ENCODE measurements around the gene GLIS1. TPM values are rescaled to one million over a fixed set of nuclear protein-coding genes. Genes with fewer than 3 reads are reported as not detected.
"Not testable (repeated sequence)": the region's sequence is repeated elsewhere in the genome, so short reads cannot be mapped to it uniquely, and the experiment has no call there.

GLIS1 gene
- total and polyA plus RNA-seq, 2 experiments from 2014 or later, result 0.26 to 0.31 TPM

DNA sequence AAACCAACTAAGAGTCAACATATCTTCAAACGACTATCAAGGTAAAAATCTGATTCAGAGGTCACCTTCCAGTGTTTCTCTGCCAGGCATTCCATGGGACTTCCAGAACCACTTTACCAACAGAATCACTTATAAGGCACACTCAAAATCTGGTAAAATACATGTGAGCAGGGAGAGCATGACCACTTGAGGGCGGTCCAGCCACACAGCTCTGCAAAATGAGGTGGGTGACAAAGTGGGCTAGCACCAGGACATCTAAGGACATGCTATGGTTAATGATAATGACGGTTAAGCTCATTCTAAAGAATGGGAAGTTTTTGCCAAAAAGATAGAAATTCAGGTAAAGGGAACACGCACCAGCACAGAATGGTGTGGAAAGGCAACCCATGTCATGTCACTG is 24.5 kb upstream of the GLIS1 start:
- DNase-seq (ENCODE audit: low spot score) (peak; percentile 27), ATAC-seq (peak; percentile 44)
- Histone ChIP-seq H3K9me2 (ENCODE audit: insufficient read depth) (no peaks in the 10 kb centered on the region), H3K36me3 (ENCODE audit: insufficient read depth) (0 out of 2 replicates have a peak, but pooled peaks cover 10% of the 10 kb centered on the region), H2AFZ (no peak overlapping the region), H3K79me2 (replicated peaks; ENCODE audit: insufficient read depth) (no peaks in the 10 kb centered on the region), H3K4me3 (no peak overlapping the region), H3K4me1 (ENCODE audit: insufficient read depth) (no peaks in the 10 kb centered on the region), H3K27me3 (ENCODE audit: insufficient read depth) (no peaks in the 10 kb centered on the region), H3K4me2 (no peak overlapping the region), H3K27ac (ENCODE audit: low read depth) (no peak overlapping the region), H4K20me1 (replicated peaks; ENCODE audit: insufficient read depth) (0 out of 2 replicates have a peak, but pooled peaks cover 2% of the 10 kb centered on the region), H3F3A (replicated peaks; ENCODE audit: low read depth) (no peaks in the 10 kb centered on the region)
- H3K27me3 Mint-ChIP-seq (ENCODE audit: insufficient read depth, low read depth, poor library complexity), result peaks cover 5% of the 10 kb centered on the region
- H3K4me1 Mint-ChIP-seq, result no peaks in the 10 kb centered on the region
- TF ChIP-seq, protein P1, sequence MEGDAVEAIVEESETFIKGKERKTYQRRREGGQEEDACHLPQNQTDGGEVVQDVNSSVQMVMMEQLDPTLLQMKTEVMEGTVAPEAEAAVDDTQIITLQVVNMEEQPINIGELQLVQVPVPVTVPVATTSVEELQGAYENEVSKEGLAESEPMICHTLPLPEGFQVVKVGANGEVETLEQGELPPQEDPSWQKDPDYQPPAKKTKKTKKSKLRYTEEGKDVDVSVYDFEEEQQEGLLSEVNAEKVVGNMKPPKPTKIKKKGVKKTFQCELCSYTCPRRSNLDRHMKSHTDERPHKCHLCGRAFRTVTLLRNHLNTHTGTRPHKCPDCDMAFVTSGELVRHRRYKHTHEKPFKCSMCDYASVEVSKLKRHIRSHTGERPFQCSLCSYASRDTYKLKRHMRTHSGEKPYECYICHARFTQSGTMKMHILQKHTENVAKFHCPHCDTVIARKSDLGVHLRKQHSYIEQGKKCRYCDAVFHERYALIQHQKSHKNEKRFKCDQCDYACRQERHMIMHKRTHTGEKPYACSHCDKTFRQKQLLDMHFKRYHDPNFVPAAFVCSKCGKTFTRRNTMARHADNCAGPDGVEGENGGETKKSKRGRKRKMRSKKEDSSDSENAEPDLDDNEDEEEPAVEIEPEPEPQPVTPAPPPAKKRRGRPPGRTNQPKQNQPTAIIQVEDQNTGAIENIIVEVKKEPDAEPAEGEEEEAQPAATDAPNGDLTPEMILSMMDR (conservative IDR thresholded peaks at IDR 0.05; ENCODE audit: low read depth in 2 of 2), result peak; percentile 44 to 67
- TF ChIP-seq EZH2 (IDR thresholded peaks at IDR 0.05; ENCODE audit: low read depth, unreplicated experiment), result no peak
- H3K27ac Mint-ChIP-seq, result no peak overlapping the region
- H3K4me3 Mint-ChIP-seq, result no peak overlapping the region
- 0 out of 3 replicates have a peak, but pooled peaks cover 5% of the 10 kb centered on the region for H3K9me3 Mint-ChIP-seq
- H3K36me3 Mint-ChIP-seq (ENCODE audit: low read depth), result peaks cover 18% of the 10 kb centered on the region; the same call in 2 of the 3 replicates

DNA sequence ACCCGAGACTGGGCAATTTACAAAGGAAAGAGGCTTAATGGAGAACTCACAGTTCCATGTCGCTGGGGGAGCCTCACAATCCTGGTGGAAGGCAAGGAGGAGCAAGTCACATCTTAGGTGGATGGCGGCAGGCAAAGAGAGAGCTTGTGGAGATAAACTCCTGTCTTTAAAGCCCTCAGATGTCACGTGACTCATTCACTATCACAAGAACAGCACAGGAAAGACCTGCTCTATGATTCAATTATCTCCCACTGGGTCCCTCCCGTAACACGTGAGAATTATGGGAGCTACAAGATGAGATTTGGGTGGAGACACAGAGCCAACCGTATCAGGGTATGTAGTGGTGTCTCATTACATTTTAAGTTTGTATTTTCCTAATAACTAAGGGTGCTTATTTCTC is 21.5 kb upstream of the GLIS1 start:
- H3K4me2 ChIP-seq; ATAC-seq; H3K4me3 Mint-ChIP-seq; H3K4me3 ChIP-seq; H3K4me1 Mint-ChIP-seq; H4K20me1 ChIP-seq (replicated peaks; ENCODE audit: insufficient read depth); H3K27me3 ChIP-seq (ENCODE audit: insufficient read depth); H3K79me2 ChIP-seq (replicated peaks; ENCODE audit: insufficient read depth); H3K9me2 ChIP-seq (ENCODE audit: insufficient read depth); DNase-seq (ENCODE audit: low spot score); H2AFZ ChIP-seq; H3K27ac ChIP-seq (ENCODE audit: low read depth); H3K9me3 Mint-ChIP-seq; H3F3A ChIP-seq (replicated peaks; ENCODE audit: low read depth); H3K27ac Mint-ChIP-seq; H3K36me3 ChIP-seq (ENCODE audit: insufficient read depth); H3K27me3 Mint-ChIP-seq (ENCODE audit: insufficient read depth, low read depth, poor library complexity); H3K4me1 ChIP-seq (ENCODE audit: insufficient read depth): not testable (repeated sequence)
- H3K36me3 Mint-ChIP-seq (ENCODE audit: low read depth), result peaks cover 12% of the 10 kb centered on the region; the same call in 2 of the 3 replicates

DNA sequence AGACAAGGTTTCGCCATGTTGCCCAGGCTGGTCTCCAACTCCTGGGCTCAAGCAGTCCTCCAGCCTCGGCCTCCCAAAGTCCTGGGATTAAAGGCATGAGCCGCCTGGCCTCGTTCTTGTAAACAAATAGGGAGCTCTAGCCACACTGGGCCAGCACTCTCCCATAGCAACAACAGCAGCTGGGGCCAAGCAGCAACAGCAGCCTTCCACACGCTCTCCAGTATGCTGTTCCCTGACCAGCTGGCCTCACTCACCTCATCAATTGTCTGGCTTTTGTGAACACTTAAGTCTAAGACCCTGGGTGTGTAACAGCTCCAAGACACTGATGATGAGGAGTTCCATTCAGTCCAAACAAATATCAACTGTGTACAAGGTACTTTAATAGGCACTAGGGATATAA is 16.9 kb upstream of the GLIS1 start:
- DNase-seq (ENCODE audit: low spot score) (no peak), ATAC-seq (no peak)
- peaks cover 5% of the 10 kb centered on the region; the same call in 1 of the 3 replicates for H3K9me3 Mint-ChIP-seq
- Histone ChIP-seq H3K36me3 (ENCODE audit: insufficient read depth) (no peaks in the 10 kb centered on the region), H3K9me2 (ENCODE audit: insufficient read depth) (no peaks in the 10 kb centered on the region), H3K4me2 (no peak overlapping the region), H3K27ac (ENCODE audit: low read depth) (no peak overlapping the region), H2AFZ (no peak overlapping the region), H3F3A (replicated peaks; ENCODE audit: low read depth) (no peaks in the 10 kb centered on the region), H3K79me2 (replicated peaks; ENCODE audit: insufficient read depth) (no peaks in the 10 kb centered on the region), H4K20me1 (replicated peaks; ENCODE audit: insufficient read depth) (no peaks in the 10 kb centered on the region), H3K4me3 (no peak overlapping the region), H3K27me3 (ENCODE audit: insufficient read depth) (no peaks in the 10 kb centered on the region), H3K4me1 (ENCODE audit: insufficient read depth) (no peaks in the 10 kb centered on the region)
- H3K4me3 Mint-ChIP-seq, result no peak overlapping the region
- H3K27me3 Mint-ChIP-seq (ENCODE audit: insufficient read depth, low read depth, poor library complexity), result peaks cover 6% of the 10 kb centered on the region
- H3K4me1 Mint-ChIP-seq, result no peaks in the 10 kb centered on the region; the same call in 2 of the 3 replicates
- peaks cover 12% of the 10 kb centered on the region; the same call in 2 of the 3 replicates for H3K36me3 Mint-ChIP-seq (ENCODE audit: low read depth)
- TF ChIP-seq NANOG (IDR thresholded peaks at IDR 0.05; ENCODE audit: borderline replicate concordance) (no peak), JUNB (IDR thresholded peaks at IDR 0.05; ENCODE audit: unreplicated experiment) (no peak), STAT1 (IDR thresholded peaks at IDR 0.05; ENCODE audit: unreplicated experiment) (no peak), EZH2phosphoT487 (IDR thresholded peaks at IDR 0.05; ENCODE audit: unreplicated experiment) (no peak)
- no peak overlapping the region for H3K27ac Mint-ChIP-seq

Data from GM23338 (cell line).